ENCODE measurements around the gene SNX9. TPM values are rescaled to one million over a fixed set of nuclear protein-coding genes. Genes with fewer than 3 reads are reported as not detected.

SNX9 gene
- total RNA-seq, 1 donor from 2014 or later = 36.0 TPM

GRCh38 chr6:157982563-157983405 is 159.7 kb downstream of the SNX9 start:
- TF ChIP-seq EZH2 (IDR thresholded peaks at IDR 0.05; ENCODE audit: insufficient read depth, low read length) = no peak
- TF ChIP-seq, protein P1, sequence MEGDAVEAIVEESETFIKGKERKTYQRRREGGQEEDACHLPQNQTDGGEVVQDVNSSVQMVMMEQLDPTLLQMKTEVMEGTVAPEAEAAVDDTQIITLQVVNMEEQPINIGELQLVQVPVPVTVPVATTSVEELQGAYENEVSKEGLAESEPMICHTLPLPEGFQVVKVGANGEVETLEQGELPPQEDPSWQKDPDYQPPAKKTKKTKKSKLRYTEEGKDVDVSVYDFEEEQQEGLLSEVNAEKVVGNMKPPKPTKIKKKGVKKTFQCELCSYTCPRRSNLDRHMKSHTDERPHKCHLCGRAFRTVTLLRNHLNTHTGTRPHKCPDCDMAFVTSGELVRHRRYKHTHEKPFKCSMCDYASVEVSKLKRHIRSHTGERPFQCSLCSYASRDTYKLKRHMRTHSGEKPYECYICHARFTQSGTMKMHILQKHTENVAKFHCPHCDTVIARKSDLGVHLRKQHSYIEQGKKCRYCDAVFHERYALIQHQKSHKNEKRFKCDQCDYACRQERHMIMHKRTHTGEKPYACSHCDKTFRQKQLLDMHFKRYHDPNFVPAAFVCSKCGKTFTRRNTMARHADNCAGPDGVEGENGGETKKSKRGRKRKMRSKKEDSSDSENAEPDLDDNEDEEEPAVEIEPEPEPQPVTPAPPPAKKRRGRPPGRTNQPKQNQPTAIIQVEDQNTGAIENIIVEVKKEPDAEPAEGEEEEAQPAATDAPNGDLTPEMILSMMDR (IDR thresholded peaks at IDR 0.05; ENCODE audit: insufficient read depth, low read depth, low read length) = peak; percentile 53
- Mint-ChIP-seq H3K36me3 (ENCODE audit: low read depth, unreplicated experiment) (no peaks in the 10 kb centered on the region), H3K27me3 (ENCODE audit: low read depth, unreplicated experiment) (peaks cover 8% of the 10 kb centered on the region), H3K9me3 (ENCODE audit: unreplicated experiment) (peaks cover 8% of the 10 kb centered on the region), H3K4me1 (ENCODE audit: low read depth, unreplicated experiment) (peaks cover 22% of the 10 kb centered on the region), H3K4me3 (ENCODE audit: unreplicated experiment) (peak overlapping the region; percentile 96), H3K27ac (ENCODE audit: unreplicated experiment) (peak overlapping the region; percentile 34)
- Histone ChIP-seq H4K20me1 (ENCODE audit: insufficient read depth, low read length) (peaks cover 40% of the 10 kb centered on the region), H3K4me2 (ENCODE audit: low read length) (peak overlapping the region; percentile 88), H2AFZ (ENCODE audit: low read depth, low read length) (no peak overlapping the region), H3K36me3 (ENCODE audit: insufficient read depth, low read length) (no peaks in the 10 kb centered on the region), H3K27ac (ENCODE audit: low read depth, low read length) (peak overlapping the region; percentile 47), H3K79me2 (ENCODE audit: insufficient read depth, low read length) (peaks cover 58% of the 10 kb centered on the region), H3K9me3 (ENCODE audit: insufficient read depth, low read depth, low read length) (no peaks in the 10 kb centered on the region), H3K27me3 (ENCODE audit: insufficient read depth, low read length) (no peaks in the 10 kb centered on the region), H3K4me1 (ENCODE audit: insufficient read depth, low read length) (peaks cover 33% of the 10 kb centered on the region), H3K4me3 (ENCODE audit: insufficient read depth, low read depth, low read length) (peak overlapping the region; percentile 86), H3K9ac (ENCODE audit: low read length) (peak overlapping the region; percentile 86)
- DNase-seq (ENCODE audit: low read depth) (peak; percentile 57), FAIRE-seq (no peak)

DNA sequence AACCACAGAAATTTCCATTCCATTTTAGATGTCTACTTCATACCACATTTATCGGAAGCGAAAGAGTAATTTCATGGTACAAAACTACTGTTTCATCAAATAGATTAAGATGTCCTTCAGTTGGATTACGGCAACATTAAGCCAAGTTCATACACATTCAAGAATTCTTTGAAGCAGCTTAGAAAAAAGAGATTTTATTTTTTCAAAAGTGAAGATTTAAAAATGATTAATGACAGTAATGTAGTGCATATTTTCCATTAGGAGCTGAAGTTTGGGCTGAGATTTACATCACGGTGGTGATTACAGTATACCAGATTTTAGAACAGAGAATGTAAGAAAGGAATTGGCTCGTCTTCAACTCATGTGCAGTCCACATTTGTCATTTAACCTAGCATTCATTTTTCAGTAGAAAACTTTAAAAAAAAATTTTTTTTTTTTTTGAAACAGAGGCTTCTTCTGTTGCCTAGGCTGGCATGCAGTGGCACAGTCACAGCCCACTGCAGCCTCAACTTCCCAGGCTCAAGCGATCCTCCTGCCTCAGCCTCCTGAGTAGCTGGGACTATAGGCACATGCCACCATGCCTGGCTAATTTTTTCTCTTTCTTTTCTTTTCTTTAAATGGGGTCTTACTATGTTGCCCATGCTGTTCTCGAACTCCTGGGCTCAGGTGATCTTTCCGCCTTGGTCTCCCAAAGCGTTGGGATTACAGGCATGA is 160.5 kb downstream of the SNX9 start:
- Histone ChIP-seq H2AFZ (ENCODE audit: low read depth, low read length) (no peak overlapping the region), H3K4me3 (ENCODE audit: insufficient read depth, low read depth, low read length) (peak overlapping the region; percentile 86), H3K79me2 (ENCODE audit: insufficient read depth, low read length) (peaks cover 66% of the 10 kb centered on the region), H3K9me3 (ENCODE audit: insufficient read depth, low read depth, low read length) (no peaks in the 10 kb centered on the region), H3K27me3 (ENCODE audit: insufficient read depth, low read length) (no peaks in the 10 kb centered on the region), H3K4me2 (ENCODE audit: low read length) (peak overlapping the region; percentile 88), H3K36me3 (ENCODE audit: insufficient read depth, low read length) (no peaks in the 10 kb centered on the region), H3K9ac (ENCODE audit: low read length) (peak overlapping the region; percentile 86), H4K20me1 (ENCODE audit: insufficient read depth, low read length) (peaks cover 47% of the 10 kb centered on the region), H3K4me1 (ENCODE audit: insufficient read depth, low read length) (peaks cover 38% of the 10 kb centered on the region), H3K27ac (ENCODE audit: low read depth, low read length) (peak overlapping the region; percentile 47)
- FAIRE-seq = peak; percentile 76
- peaks cover 8% of the 10 kb centered on the region for H3K9me3 Mint-ChIP-seq (ENCODE audit: unreplicated experiment)
- H3K27ac Mint-ChIP-seq (ENCODE audit: unreplicated experiment) = peak overlapping the region; percentile 38
- H3K4me1 Mint-ChIP-seq (ENCODE audit: low read depth, unreplicated experiment) = peaks cover 22% of the 10 kb centered on the region
- no peaks in the 10 kb centered on the region for H3K36me3 Mint-ChIP-seq (ENCODE audit: low read depth, unreplicated experiment)
- peaks cover under 1% of the 10 kb centered on the region for H3K27me3 Mint-ChIP-seq (ENCODE audit: low read depth, unreplicated experiment)
- peak overlapping the region; percentile 96 for H3K4me3 Mint-ChIP-seq (ENCODE audit: unreplicated experiment)
- peak; percentile 70 for DNase-seq (ENCODE audit: low read depth)
- TF ChIP-seq EZH2 (IDR thresholded peaks at IDR 0.05; ENCODE audit: insufficient read depth, low read length) = no peak
- TF ChIP-seq, protein P1 (IDR thresholded peaks at IDR 0.05; ENCODE audit: insufficient read depth, low read depth, low read length) = no peak
